Islet precursor cell (in vitro differentiated cells): ENCODE measurements around the gene DLL1.
A peak's percentile ranks its signal among the peaks of the same experiment; 100 is the strongest.

Experiments
- DNase-seq: peaks from one replicate; pipeline ENCODE4 v3.0.0-alpha.2; 2018

Gene DLL1

GRCh38 chr6:170294813-170295509, 4.1 kb upstream of the DLL1 start:
- no peak for DNase-seq

GRCh38 chr6:170294298-170294730, 3.4 kb upstream of the DLL1 start:
- no peak for DNase-seq

GRCh38 chr6:170293341-170294231, 2.7 kb upstream of the DLL1 start:
- peak; percentile 37 for DNase-seq

- peak; percentile 68 for DNase-seq
Measured at GRCh38 chr6:170292407-170293158, 1.7 kb upstream of the DLL1 start.

GRCh38 chr6:170292111-170292406, 1.2 kb upstream of the DLL1 start:
- DNase-seq, result no peak

- DNase-seq, result peak; percentile 74
Measured at GRCh38 chr6:170291271-170292110, 613 bp upstream of the DLL1 start.

GRCh38 chr6:170289951-170290295, 955 bp downstream of the DLL1 start:
- DNase-seq, result no peak

GRCh38 chr6:170289180-170289931, 1.5 kb downstream of the DLL1 start:
- peak; percentile 54 for DNase-seq

GRCh38 chr6:170288852-170289179, 2.1 kb downstream of the DLL1 start:
- peak; percentile 32 for DNase-seq

GRCh38 chr6:170288091-170288631, 2.7 kb downstream of the DLL1 start:
- DNase-seq, result peak; percentile 50

GRCh38 chr6:170287371-170287876, 3.5 kb downstream of the DLL1 start:
- peak; percentile 50 for DNase-seq

- no peak for DNase-seq
Measured at GRCh38 chr6:170286934-170287265, 4.0 kb downstream of the DLL1 start.

- peak; percentile 80 for DNase-seq
Measured at GRCh38 chr6:170286246-170286933, 4.5 kb downstream of the DLL1 start.

GRCh38 chr6:170285482-170285881, 5.4 kb downstream of the DLL1 start:
- peak; percentile 22 for DNase-seq

GRCh38 chr6:170284866-170285469, 5.9 kb downstream of the DLL1 start:
- peak; percentile 29 for DNase-seq

- DNase-seq, result peak; percentile 11
Measured at GRCh38 chr6:170284126-170284773, 6.6 kb downstream of the DLL1 start.

GRCh38 chr6:170283212-170284081, 7.4 kb downstream of the DLL1 start:
- DNase-seq, result no peak

GRCh38 chr6:170282512-170283158, 8.2 kb downstream of the DLL1 start:
- DNase-seq, result no peak
